Measurements from ENCODE around the gene DDX1. TPM values are rescaled to one million over a fixed set of nuclear protein-coding genes. Genes with fewer than 3 reads are reported as not detected.

Gene DDX1
- total RNA-seq, 1 experiment from 2014 or later: 62.6 TPM

- ATAC-seq (no peak), DNase-seq (no peak)
- Histone ChIP-seq H3F3A (ENCODE audit: low read length, unreplicated experiment) (no peaks in the 10 kb centered on the region), H3K4me2 (ENCODE audit: low read length) (no peak overlapping the region), H3K9ac (ENCODE audit: low read length) (no peak overlapping the region), H3K9me3 (ENCODE audit: low read length) (no peaks in the 10 kb centered on the region), H3K4me3 (ENCODE audit: low read length) (no peak overlapping the region), H3K27me3 (ENCODE audit: low read length) (peaks cover 78% of the 10 kb centered on the region), H2AFZ (ENCODE audit: low read length) (no peak overlapping the region), H3K4me1 (ENCODE audit: insufficient read depth, low read length) (no peaks in the 10 kb centered on the region), H3K27ac (ENCODE audit: low read length) (no peak overlapping the region), H4K20me1 (ENCODE audit: low read length) (no peaks in the 10 kb centered on the region), H3K36me3 (ENCODE audit: low read depth, low read length) (no peaks in the 10 kb centered on the region), H3K79me2 (ENCODE audit: low read length) (no peaks in the 10 kb centered on the region), H3K9me2 (replicated peaks; ENCODE audit: low read length) (no peaks in the 10 kb centered on the region)
- TF ChIP-seq, protein P1, sequence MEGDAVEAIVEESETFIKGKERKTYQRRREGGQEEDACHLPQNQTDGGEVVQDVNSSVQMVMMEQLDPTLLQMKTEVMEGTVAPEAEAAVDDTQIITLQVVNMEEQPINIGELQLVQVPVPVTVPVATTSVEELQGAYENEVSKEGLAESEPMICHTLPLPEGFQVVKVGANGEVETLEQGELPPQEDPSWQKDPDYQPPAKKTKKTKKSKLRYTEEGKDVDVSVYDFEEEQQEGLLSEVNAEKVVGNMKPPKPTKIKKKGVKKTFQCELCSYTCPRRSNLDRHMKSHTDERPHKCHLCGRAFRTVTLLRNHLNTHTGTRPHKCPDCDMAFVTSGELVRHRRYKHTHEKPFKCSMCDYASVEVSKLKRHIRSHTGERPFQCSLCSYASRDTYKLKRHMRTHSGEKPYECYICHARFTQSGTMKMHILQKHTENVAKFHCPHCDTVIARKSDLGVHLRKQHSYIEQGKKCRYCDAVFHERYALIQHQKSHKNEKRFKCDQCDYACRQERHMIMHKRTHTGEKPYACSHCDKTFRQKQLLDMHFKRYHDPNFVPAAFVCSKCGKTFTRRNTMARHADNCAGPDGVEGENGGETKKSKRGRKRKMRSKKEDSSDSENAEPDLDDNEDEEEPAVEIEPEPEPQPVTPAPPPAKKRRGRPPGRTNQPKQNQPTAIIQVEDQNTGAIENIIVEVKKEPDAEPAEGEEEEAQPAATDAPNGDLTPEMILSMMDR (conservative IDR thresholded peaks at IDR 0.05; ENCODE audit: low read depth, low read length): no peak
- TF ChIP-seq EZH2phosphoT487 (IDR thresholded peaks at IDR 0.05; ENCODE audit: borderline replicate concordance, low read length) (no peak), EZH2 (IDR thresholded peaks at IDR 0.05; ENCODE audit: low read length, unreplicated experiment) (no peak)
- BruUV-seq (replicated peaks): no TSS peak
- POLR2A ChIA-PET (ENCODE audit: unreplicated experiment): no interaction called here
- intact Hi-C loops (cut with micrococcal nuclease): no loop called here
- CTCF ChIA-PET: no interaction called here
Observed at GRCh38 chr2:15652801-15653200, 61.1 kb downstream of the DDX1 start.

- Histone ChIP-seq H3K27ac (ENCODE audit: low read length) (no peak overlapping the region), H3K4me2 (ENCODE audit: low read length) (no peak overlapping the region), H3K36me3 (ENCODE audit: low read depth, low read length) (no peaks in the 10 kb centered on the region), H3K9me3 (ENCODE audit: low read length) (no peaks in the 10 kb centered on the region), H3K79me2 (ENCODE audit: low read length) (no peaks in the 10 kb centered on the region), H2AFZ (ENCODE audit: low read length) (no peak overlapping the region), H3K9me2 (replicated peaks; ENCODE audit: low read length) (no peaks in the 10 kb centered on the region), H3K4me3 (ENCODE audit: low read length) (no peak overlapping the region), H3F3A (ENCODE audit: low read length, unreplicated experiment) (no peaks in the 10 kb centered on the region), H3K4me1 (ENCODE audit: insufficient read depth, low read length) (no peaks in the 10 kb centered on the region), H3K27me3 (ENCODE audit: low read length) (peaks cover 87% of the 10 kb centered on the region), H4K20me1 (ENCODE audit: low read length) (no peaks in the 10 kb centered on the region), H3K9ac (ENCODE audit: low read length) (no peak overlapping the region)
- ChIA-PET POLR2A (ENCODE audit: unreplicated experiment) (no interaction called here), CTCF (no interaction called here)
- DNase-seq (no peak), ATAC-seq (no peak)
- no TSS peak for BruUV-seq (replicated peaks)
- intact Hi-C loops (cut with micrococcal nuclease): no loop called here
- TF ChIP-seq EZH2 (IDR thresholded peaks at IDR 0.05; ENCODE audit: low read length, unreplicated experiment): no peak
- TF ChIP-seq EZH2phosphoT487 (IDR thresholded peaks at IDR 0.05; ENCODE audit: borderline replicate concordance, low read length): no peak
- TF ChIP-seq, protein P1 (conservative IDR thresholded peaks at IDR 0.05; ENCODE audit: low read depth, low read length): no peak
Observed at GRCh38 chr2:15653806-15654726, 62.4 kb downstream of the DDX1 start.

DNA sequence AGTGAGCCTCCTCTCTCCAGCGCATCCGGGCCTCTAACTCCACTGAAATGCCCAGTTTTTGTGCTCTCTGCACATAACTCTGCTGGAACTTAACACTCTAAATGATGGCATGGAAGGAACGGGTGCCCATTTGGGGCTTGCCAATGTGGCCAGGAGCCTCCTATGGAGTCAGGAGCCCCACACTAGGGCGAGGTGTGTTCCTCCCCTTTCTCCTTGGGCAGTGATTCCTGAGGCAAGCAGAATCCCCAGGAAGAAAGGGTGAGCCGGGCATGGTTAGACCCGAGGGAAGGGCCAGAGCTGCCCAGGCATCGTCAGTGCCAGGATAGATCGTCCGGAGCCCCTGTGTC is 63.0 kb downstream of the DDX1 start:
- no TSS peak for BruUV-seq (replicated peaks)
- Histone ChIP-seq H3K79me2 (ENCODE audit: low read length) (no peaks in the 10 kb centered on the region), H3K27me3 (ENCODE audit: low read length) (peaks cover 93% of the 10 kb centered on the region), H3K4me1 (ENCODE audit: insufficient read depth, low read length) (no peaks in the 10 kb centered on the region), H3K27ac (ENCODE audit: low read length) (no peak overlapping the region), H3K9me2 (replicated peaks; ENCODE audit: low read length) (no peaks in the 10 kb centered on the region), H3K36me3 (ENCODE audit: low read depth, low read length) (no peaks in the 10 kb centered on the region), H4K20me1 (ENCODE audit: low read length) (no peaks in the 10 kb centered on the region), H3K9me3 (ENCODE audit: low read length) (no peaks in the 10 kb centered on the region), H3K9ac (ENCODE audit: low read length) (no peak overlapping the region), H2AFZ (ENCODE audit: low read length) (no peak overlapping the region), H3F3A (ENCODE audit: low read length, unreplicated experiment) (no peaks in the 10 kb centered on the region), H3K4me3 (ENCODE audit: low read length) (no peak overlapping the region), H3K4me2 (ENCODE audit: low read length) (no peak overlapping the region)
- intact Hi-C loops (cut with micrococcal nuclease): no loop called here
- ChIA-PET CTCF (no interaction called here), POLR2A (ENCODE audit: unreplicated experiment) (no interaction called here)
- ATAC-seq (no peak), DNase-seq (no peak)
- TF ChIP-seq, protein P1 (conservative IDR thresholded peaks at IDR 0.05; ENCODE audit: low read depth, low read length): no peak
- no peak for TF ChIP-seq EZH2phosphoT487 (IDR thresholded peaks at IDR 0.05; ENCODE audit: borderline replicate concordance, low read length)
- no peak for TF ChIP-seq EZH2 (IDR thresholded peaks at IDR 0.05; ENCODE audit: low read length, unreplicated experiment)
